ENCODE measurements around the gene SLC43A3. TPM values are rescaled to one million over a fixed set of nuclear protein-coding genes. Genes with fewer than 3 reads are reported as not detected.

The SLC43A3 gene
- total and polyA plus RNA-seq, 9 of the 15 experiments (the other 6 are each of a cell fraction or from before 2014, with no cell fraction given) = 63.7 to 281 (median 139) TPM

DNA sequence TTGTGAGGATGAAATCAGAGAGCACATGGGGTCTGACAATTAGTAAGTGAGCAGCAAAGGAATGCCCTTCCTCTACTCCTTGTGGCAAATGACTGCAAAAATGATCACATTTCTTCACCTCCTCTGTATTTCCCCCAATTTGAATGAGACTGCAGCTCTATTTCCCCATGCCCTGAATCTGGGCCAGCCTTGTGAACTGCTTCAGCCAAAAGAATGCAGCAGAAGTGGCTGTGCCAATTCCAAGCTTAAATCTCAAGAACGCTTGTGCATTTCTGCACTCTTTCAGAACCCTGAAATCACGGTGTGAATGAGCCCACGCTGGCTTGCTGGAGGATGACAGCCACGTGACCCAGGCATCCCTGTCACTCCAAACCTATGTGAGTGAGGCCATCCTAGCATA is 9.9 kb downstream of the SLC43A3 start (continued):
- TF ChIP-seq ELF2 (CRISPR knock-in tag; IDR thresholded peaks at IDR 0.05) (no peak), HNRNPH1 (optimal IDR thresholded peaks at IDR 0.05; ENCODE audit: low read depth, low read length) (no peak), EHMT2 (IDR thresholded peaks at IDR 0.05) (no peak), TAF1 (IDR thresholded peaks at IDR 0.05; ENCODE audit: control insufficient read depth, extremely low read depth, insufficient read depth, low read length, severe bottlenecking) (no peak)

DNA sequence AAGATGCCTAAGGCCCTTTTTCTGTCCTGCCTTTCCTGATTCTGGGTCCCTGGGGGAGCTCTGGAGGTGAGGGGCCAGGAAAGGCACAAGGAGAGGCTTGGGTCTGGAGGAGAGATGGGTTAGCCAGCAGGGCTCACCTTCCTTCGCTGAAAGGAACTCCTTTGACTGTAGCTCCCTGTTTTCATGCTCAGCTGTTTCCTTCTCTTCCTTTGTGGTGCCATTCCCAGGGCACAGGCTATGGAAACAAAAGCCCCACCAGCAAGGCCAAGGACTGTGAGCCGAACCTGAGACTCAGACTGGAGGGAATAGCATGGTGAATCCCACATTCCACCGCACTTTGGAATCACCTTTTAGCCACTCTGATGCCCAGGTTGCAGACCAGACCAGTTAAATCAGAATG is 10.5 kb downstream of the SLC43A3 start:
- H4K20me1 ChIP-seq (replicated peaks; ENCODE audit: control insufficient read depth, insufficient read depth, low read length) = peaks cover 13% of the 10 kb centered on the region
- ChIA-PET CTCF (ENCODE audit: low intra/inter-chr PET ratio) (no interaction called here), POLR2A (interaction anchor here (1.4 to 4.6 kb wide), 2 partner anchors 9 to 13 kb away, joined by 4 to 18 read pairs; no protein-coding TSS in a partner anchor)
- FAIRE-seq (no peak), DNase-seq (ENCODE audit: extremely low read depth in 1 of 4, low spot score in 3 of 4) (no peak), ATAC-seq (no peak)
- H3K9me3 ChIP-seq (replicated peaks; ENCODE audit: control insufficient read depth, insufficient read depth, low read depth, low read length) = no peaks in the 10 kb centered on the region
- intact Hi-C loops (cut with micrococcal nuclease) (no loop called here), in situ Hi-C loops (cut with MboI) (no loop called here)
- no peak overlapping the region for H3K4me2 ChIP-seq (ENCODE audit: insufficient read depth, low read length)
- 94% methylated on average over 3 of the region's 3 CpGs for WGBS (ENCODE audit: insufficient coverage, low coverage, missing lambda C conversion rate)
- H3K4me1 ChIP-seq (replicated peaks in 1 of 2; ENCODE audit: control insufficient read depth in 2 of 2, insufficient read depth in 2 of 2, low read length in 2 of 2) = no peaks in the 10 kb centered on the region; a peak in 3 of 5 replicates
- BruUV-seq (replicated peaks) = no TSS peak
- TF ChIP-seq STAT5B (CRISPR knock-in tag; IDR thresholded peaks at IDR 0.05) (no peak), RBM17 (IDR thresholded peaks at IDR 0.05; ENCODE audit: borderline replicate concordance, low read depth, low read length) (no peak), BMI1 (IDR thresholded peaks at IDR 0.05; ENCODE audit: low read length) (no peak), HDAC6 (IDR thresholded peaks at IDR 0.05; ENCODE audit: low read depth, low read length) (no peak), SREBF2 (CRISPR knock-in tag; IDR thresholded peaks at IDR 0.05) (no peak), ETV5 (CRISPR knock-in tag; IDR thresholded peaks at IDR 0.05; ENCODE audit: low read depth) (no peak), USF2 (CRISPR knock-in tag; IDR thresholded peaks at IDR 0.05) (no peak), KDM5B (IDR thresholded peaks at IDR 0.05; ENCODE audit: insufficient replicate concordance, low read depth, low read length) (no peak)
- TF ChIP-seq, protein P1, sequence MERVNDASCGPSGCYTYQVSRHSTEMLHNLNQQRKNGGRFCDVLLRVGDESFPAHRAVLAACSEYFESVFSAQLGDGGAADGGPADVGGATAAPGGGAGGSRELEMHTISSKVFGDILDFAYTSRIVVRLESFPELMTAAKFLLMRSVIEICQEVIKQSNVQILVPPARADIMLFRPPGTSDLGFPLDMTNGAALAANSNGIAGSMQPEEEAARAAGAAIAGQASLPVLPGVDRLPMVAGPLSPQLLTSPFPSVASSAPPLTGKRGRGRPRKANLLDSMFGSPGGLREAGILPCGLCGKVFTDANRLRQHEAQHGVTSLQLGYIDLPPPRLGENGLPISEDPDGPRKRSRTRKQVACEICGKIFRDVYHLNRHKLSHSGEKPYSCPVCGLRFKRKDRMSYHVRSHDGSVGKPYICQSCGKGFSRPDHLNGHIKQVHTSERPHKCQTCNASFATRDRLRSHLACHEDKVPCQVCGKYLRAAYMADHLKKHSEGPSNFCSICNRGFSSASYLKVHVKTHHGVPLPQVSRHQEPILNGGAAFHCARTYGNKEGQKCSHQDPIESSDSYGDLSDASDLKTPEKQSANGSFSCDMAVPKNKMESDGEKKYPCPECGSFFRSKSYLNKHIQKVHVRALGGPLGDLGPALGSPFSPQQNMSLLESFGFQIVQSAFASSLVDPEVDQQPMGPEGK (CRISPR knock-in tag; IDR thresholded peaks at IDR 0.05; ENCODE audit: borderline replicate concordance) = no peak
- TF ChIP-seq, protein P2, sequence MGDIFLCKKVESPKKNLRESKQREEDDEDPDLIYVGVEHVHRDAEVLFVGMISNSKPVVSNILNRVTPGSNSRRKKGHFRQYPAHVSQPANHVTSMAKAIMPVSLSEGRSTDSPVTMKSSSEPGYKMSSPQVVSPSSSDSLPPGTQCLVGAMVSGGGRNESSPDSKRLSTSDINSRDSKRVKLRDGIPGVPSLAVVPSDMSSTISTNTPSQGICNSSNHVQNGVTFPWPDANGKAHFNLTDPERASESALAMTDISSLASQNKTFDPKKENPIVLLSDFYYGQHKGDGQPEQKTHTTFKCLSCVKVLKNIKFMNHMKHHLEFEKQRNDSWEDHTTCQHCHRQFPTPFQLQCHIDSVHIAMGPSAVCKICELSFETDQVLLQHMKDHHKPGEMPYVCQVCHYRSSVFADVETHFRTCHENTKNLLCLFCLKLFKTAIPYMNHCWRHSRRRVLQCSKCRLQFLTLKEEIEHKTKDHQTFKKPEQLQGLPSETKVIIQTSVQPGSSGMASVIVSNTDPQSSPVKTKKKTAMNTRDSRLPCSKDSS (IDR thresholded peaks at IDR 0.05; ENCODE audit: low read depth, partially characterized antibody) = no peak
- H3K36me3 ChIP-seq (ENCODE audit: control insufficient read depth, insufficient read depth, low read length) = peaks cover 98% of the 10 kb centered on the region
- H3K27me3 ChIP-seq (ENCODE audit: control insufficient read depth in 2 of 2, insufficient read depth in 2 of 2, low read length in 2 of 2) = no peaks in the 10 kb centered on the region
- H3K9me1 ChIP-seq (ENCODE audit: control insufficient read depth, insufficient read depth, low read length) = no peaks in the 10 kb centered on the region
- peaks cover 70% of the 10 kb centered on the region for H3K79me2 ChIP-seq (ENCODE audit: control insufficient read depth, insufficient read depth, low read length)
- H3K27ac ChIP-seq (ENCODE audit: extremely low read depth, low read depth, low read length) = no peak overlapping the region
- no peak overlapping the region for H3K4me3 ChIP-seq
- H3K9ac ChIP-seq (ENCODE audit: insufficient read depth in 1 of 2, low read depth in 2 of 2, low read length in 2 of 2) = no peak overlapping the region
- H2AFZ ChIP-seq (ENCODE audit: low read depth, low read length) = no peak overlapping the region

All from K562 (cell line).